Subcutaneous abdominal adipose tissue (tissue), 5 donors: ENCODE data around the gene POLRMT.
"Not testable (repeated sequence)": the region's sequence is repeated elsewhere in the genome, so short reads cannot be mapped to it uniquely, and the experiment has no call there.

Source experiments
- H3K27ac ChIP-seq: one replicate; pipeline ENCODE4 v1.7.0; 2013; ENCODE audit warnings: low read depth, mild to moderate bottlenecking, inconsistent platforms, low read length, moderate library complexity
- H3K27me3 ChIP-seq, 5 donors: one replicate each; pipeline ENCODE4 v1.7.0; 2013; ENCODE audit warnings: low read length in 5 of 5, inconsistent platforms in 1 of 5; ENCODE audit not compliant: control insufficient read depth in 5 of 5, insufficient read depth in 4 of 5
- H3K36me3 ChIP-seq, 5 donors: one replicate each; pipeline ENCODE4 v1.7.0; 2013; ENCODE audit warnings: low read length in 5 of 5; ENCODE audit not compliant: control insufficient read depth in 5 of 5, insufficient read depth in 5 of 5
- H3K4me1 ChIP-seq, 5 donors: one replicate each; pipeline ENCODE4 v1.7.0; 2013; ENCODE audit warnings: low read length in 5 of 5, mild to moderate bottlenecking in 3 of 5, moderate library complexity in 1 of 5; ENCODE audit not compliant: control insufficient read depth in 5 of 5, insufficient read depth in 5 of 5
- H3K4me3 ChIP-seq, 5 donors: one replicate each; pipeline ENCODE4 v1.7.0; 2013; ENCODE audit warnings: low read length in 5 of 5, low read depth in 1 of 5
- H3K9ac ChIP-seq, 5 donors: one replicate each; pipeline ENCODE4 v1.7.0; 2013; ENCODE audit warnings: low read length in 5 of 5, mild to moderate bottlenecking in 4 of 5, moderate library complexity in 3 of 5
- H3K9me3 ChIP-seq, 5 donors: one replicate each; pipeline ENCODE4 v1.7.0; 2013; ENCODE audit warnings: low read length in 5 of 5; ENCODE audit not compliant: control insufficient read depth in 5 of 5
- donor health status: healthy.
- donor health status: healthy.
- donor health status: healthy.
- donor health status: healthy.
- donor health status: healthy.

The POLRMT gene

GRCh38 chr19:625257-625656 is 8.1 kb downstream of the POLRMT start:
- Histone ChIP-seq H3K9ac (no peak overlapping the region), H3K27ac (no peak overlapping the region), H3K9me3 (no peaks in the 10 kb centered on the region), H3K36me3 (peaks cover 0 to 78% (median 54%) of the 10 kb centered on the region in 5 donors), H3K27me3 (no peaks in the 10 kb centered on the region), H3K4me1 (no peaks in the 10 kb centered on the region), H3K4me3 (no peak overlapping the region)

- Histone ChIP-seq H3K4me1 (no peaks in the 10 kb centered on the region), H3K4me3 (no peak overlapping the region), H3K27ac (no peak overlapping the region), H3K36me3 (peaks cover 0 to 79% (median 61%) of the 10 kb centered on the region in 5 donors), H3K9me3 (no peaks in the 10 kb centered on the region), H3K9ac (no peak overlapping the region), H3K27me3 (no peaks in the 10 kb centered on the region)
These were observed 8.8 kb downstream of the POLRMT start for GRCh38 chr19:624433-625109.

- Histone ChIP-seq H3K27ac (no peak overlapping the region), H3K9me3 (no peaks in the 10 kb centered on the region), H3K9ac (no peak overlapping the region), H3K4me1 (no peaks in the 10 kb centered on the region), H3K4me3 (no peak overlapping the region), H3K27me3 (no peaks in the 10 kb centered on the region), H3K36me3 (peaks cover 0 to 79% (median 61%) of the 10 kb centered on the region in 5 donors)
These were observed 9.4 kb downstream of the POLRMT start for GRCh38 chr19:623974-624373.

- H3K9me3 ChIP-seq = no peaks in the 10 kb centered on the region
- H3K4me1 ChIP-seq = no peaks in the 10 kb centered on the region
- no peak overlapping the region for H3K9ac ChIP-seq
- no peak overlapping the region for H3K27ac ChIP-seq
- peaks cover 0 to 79% (median 65%) of the 10 kb centered on the region in 5 donors for H3K36me3 ChIP-seq
- H3K27me3 ChIP-seq = peaks cover 0 to 3% (median 0%) of the 10 kb centered on the region in 5 donors
- H3K4me3 ChIP-seq = no peak overlapping the region
These were observed 10.0 kb downstream of the POLRMT start for GRCh38 chr19:623175-623916.

- no peaks in the 10 kb centered on the region for H3K9me3 ChIP-seq
- no peak overlapping the region for H3K9ac ChIP-seq
- peaks cover 0 to 4% (median 3%) of the 10 kb centered on the region in 5 donors for H3K27me3 ChIP-seq
- no peak overlapping the region for H3K27ac ChIP-seq
- no peaks in the 10 kb centered on the region for H3K4me1 ChIP-seq
- peaks cover 0 to 78% (median 70%) of the 10 kb centered on the region in 5 donors for H3K36me3 ChIP-seq
- no peak overlapping the region for H3K4me3 ChIP-seq
These were observed 10.7 kb downstream of the POLRMT start for GRCh38 chr19:622666-623065.

- Histone ChIP-seq H3K36me3 (peaks cover 0 to 85% (median 75%) of the 10 kb centered on the region in 5 donors), H3K9ac (no peak overlapping the region), H3K9me3 (no peaks in the 10 kb centered on the region), H3K4me3 (no peak overlapping the region), H3K27ac (no peak overlapping the region), H3K27me3 (peaks cover 0 to 4% (median 3%) of the 10 kb centered on the region in 5 donors), H3K4me1 (no peaks in the 10 kb centered on the region)
These were observed 11.5 kb downstream of the POLRMT start for GRCh38 chr19:621819-622218.

- H3K27ac ChIP-seq, H3K27me3 ChIP-seq, H3K9ac ChIP-seq, H3K4me3 ChIP-seq, H3K4me1 ChIP-seq, H3K9me3 ChIP-seq: not testable (repeated sequence)
- H3K36me3 ChIP-seq = peaks cover 0 to 85% (median 75%) of the 10 kb centered on the region in 5 donors
These were observed 12.1 kb downstream of the POLRMT start for GRCh38 chr19:621191-621590.

GRCh38 chr19:620166-620862 is 13.0 kb downstream of the POLRMT start:
- Histone ChIP-seq H3K4me3 (no peak overlapping the region), H3K27me3 (peaks cover 0 to 6% (median 3%) of the 10 kb centered on the region in 5 donors), H3K4me1 (peaks cover 0 to 3% (median 0%) of the 10 kb centered on the region in 5 donors), H3K9ac (no peak overlapping the region), H3K27ac (no peak overlapping the region), H3K36me3 (peaks cover 0 to 78% (median 72%) of the 10 kb centered on the region in 5 donors), H3K9me3 (no peaks in the 10 kb centered on the region)

DNA sequence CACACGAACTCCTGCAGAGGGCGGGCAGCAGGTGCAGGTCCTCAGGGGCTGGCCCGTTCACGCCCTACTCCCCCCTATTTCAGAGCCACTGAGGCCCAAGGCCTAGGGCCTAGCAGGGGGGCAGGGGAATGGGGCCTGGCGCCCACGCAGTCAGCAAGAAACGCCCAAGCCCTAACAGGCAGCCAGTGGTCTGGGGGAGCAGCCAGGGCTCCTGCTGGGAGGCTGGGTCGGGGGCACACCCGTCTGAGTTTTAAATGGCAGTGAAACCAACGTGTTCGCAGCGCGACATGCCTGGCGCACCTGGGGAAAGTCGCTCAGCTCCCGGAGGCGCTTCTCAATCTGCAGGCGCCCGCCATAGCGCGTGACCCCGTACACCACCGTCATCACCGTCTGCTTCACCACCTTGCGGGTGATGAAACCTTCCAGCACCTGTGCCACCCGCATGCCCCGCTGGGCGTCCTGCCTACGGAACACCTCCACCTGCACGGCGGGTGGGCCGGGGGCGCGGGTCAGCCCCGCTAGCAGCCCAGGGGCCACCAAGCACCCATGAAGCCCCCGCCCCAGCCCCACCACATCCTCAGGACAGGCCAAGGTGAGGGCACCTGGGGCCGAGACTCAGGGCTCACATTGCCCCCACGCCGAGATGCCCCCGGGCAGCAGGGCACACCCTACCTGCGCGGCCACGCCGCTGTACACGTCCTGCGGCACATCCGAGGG is 13.9 kb downstream of the POLRMT start:
- Histone ChIP-seq H3K9ac (no peak overlapping the region), H3K4me1 (peaks cover 0 to 3% (median 0%) of the 10 kb centered on the region in 5 donors), H3K36me3 (peaks cover 0 to 69% (median 63%) of the 10 kb centered on the region in 5 donors), H3K9me3 (no peaks in the 10 kb centered on the region), H3K4me3 (no peak overlapping the region), H3K27me3 (peaks cover 0 to 12% (median 7%) of the 10 kb centered on the region in 5 donors), H3K27ac (no peak overlapping the region)
